HCT116 (cell line): ENCODE measurements around the gene ACSM6.

Experiments
- ELF1 ChIP-seq: IDR thresholded peaks from 2 replicates; pipeline ENCODE4 v1.6.1; 2012; ENCODE audit warnings: low read depth, borderline replicate concordance
- EZH2 ChIP-seq: fragments of 200-600 bp; sonication (generic); IDR thresholded peaks from 2 replicates; pipeline ENCODE4 v1.6.1; 2017; ENCODE audit warnings: antibody characterized with exemption, mixed run types
- POLR2A ChIP-seq: IDR thresholded peaks from 2 replicates; pipeline ENCODE4 v1.7.0; 2011; ENCODE audit warnings: borderline replicate concordance; ENCODE audit not compliant: insufficient read depth, insufficient read length; ENCODE audit errors: extremely low read depth
- POLR2AphosphoS5 ChIP-seq: IDR thresholded peaks from 2 replicates; pipeline ENCODE4 v1.6.1; 2011; ENCODE audit warnings: mild to moderate bottlenecking, low read depth, low read length, moderate library complexity
- SP1 ChIP-seq: IDR thresholded peaks from 2 replicates; pipeline ENCODE4 v1.6.1; 2012; ENCODE audit warnings: low read depth
- TF ChIP-seq, protein P1 (sequence below), 3 experiments: fragments of 200-600 bp in 1 of 3; sonication (generic) in 1 of 3; IDR thresholded peaks in 2 of 3; conservative IDR thresholded peaks in 1 of 3; 2 replicates each; pipeline ENCODE4 v1.5.1; 2012 to 2017; ENCODE audit warnings: low read depth in 2 of 3, low read length in 2 of 3, antibody characterized with exemption in 1 of 3, borderline replicate concordance in 1 of 3, control low read depth in 1 of 3, mild to moderate bottlenecking in 1 of 3, mixed read lengths in 1 of 3, mixed run types in 1 of 3, moderate library complexity in 1 of 3; ENCODE audit not compliant: insufficient read depth in 1 of 3
- TF ChIP-seq, protein P2 (sequence below): IDR thresholded peaks from 2 replicates; pipeline ENCODE4 v1.6.1; 2012; ENCODE audit warnings: low read depth
- TF ChIP-seq, protein P3 (sequence below): IDR thresholded peaks from 2 replicates; pipeline ENCODE4 v1.6.1; 2012

DNA sequence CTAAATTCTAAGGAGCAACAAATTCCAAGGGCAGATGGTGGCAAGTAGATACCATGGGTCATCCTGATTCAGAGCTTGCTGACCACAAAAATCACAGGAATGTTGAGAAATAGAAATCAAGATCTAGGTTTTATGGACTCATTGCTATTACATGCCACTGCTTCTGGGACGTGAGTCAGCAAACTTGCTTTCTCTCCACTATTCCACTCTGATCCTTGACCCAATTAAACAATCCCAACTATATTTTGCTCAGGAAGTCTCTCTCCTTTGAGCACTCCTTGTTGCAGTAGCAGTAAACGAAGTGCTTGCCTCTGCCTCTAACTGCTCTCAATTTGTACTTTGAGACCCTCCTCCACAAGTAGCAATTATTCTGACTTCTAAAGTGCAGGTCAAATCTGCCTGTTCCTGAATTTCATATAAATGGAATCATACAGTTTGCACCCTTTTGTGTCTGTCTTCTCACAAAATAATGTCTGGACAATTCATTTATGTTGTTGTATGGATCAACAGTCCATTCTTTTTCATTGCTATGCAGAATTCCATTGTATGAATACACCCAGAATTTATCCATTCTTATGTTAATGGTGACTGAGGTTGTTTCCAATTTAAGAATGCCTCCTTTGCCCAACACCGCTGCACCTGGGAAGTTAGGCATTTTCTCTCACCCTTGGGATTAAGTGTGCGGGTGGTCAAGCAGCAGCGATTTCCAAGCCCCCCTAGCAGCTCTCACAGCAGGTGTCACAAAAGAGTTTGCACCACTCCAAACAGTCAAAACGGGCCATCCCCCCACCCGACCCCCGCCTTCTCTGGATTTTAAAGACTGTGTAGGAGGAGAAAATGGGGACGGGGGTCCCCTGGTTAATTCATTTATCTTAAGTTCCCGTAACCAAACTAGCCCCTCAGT, 35.9 kb downstream of the ACSM6 start:
- TF ChIP-seq POLR2A: no peak
- TF ChIP-seq, protein P1, sequence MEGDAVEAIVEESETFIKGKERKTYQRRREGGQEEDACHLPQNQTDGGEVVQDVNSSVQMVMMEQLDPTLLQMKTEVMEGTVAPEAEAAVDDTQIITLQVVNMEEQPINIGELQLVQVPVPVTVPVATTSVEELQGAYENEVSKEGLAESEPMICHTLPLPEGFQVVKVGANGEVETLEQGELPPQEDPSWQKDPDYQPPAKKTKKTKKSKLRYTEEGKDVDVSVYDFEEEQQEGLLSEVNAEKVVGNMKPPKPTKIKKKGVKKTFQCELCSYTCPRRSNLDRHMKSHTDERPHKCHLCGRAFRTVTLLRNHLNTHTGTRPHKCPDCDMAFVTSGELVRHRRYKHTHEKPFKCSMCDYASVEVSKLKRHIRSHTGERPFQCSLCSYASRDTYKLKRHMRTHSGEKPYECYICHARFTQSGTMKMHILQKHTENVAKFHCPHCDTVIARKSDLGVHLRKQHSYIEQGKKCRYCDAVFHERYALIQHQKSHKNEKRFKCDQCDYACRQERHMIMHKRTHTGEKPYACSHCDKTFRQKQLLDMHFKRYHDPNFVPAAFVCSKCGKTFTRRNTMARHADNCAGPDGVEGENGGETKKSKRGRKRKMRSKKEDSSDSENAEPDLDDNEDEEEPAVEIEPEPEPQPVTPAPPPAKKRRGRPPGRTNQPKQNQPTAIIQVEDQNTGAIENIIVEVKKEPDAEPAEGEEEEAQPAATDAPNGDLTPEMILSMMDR (IDR thresholded peaks at IDR 0.05 in 2 of 3, conservative IDR thresholded peaks at IDR 0.05 in 1 of 3; ENCODE audit: borderline replicate concordance in 1 of 3, insufficient read depth in 1 of 3, low read depth in 2 of 3, low read length in 2 of 3): no peak
- peak; percentile 58 for TF ChIP-seq SP1
- TF ChIP-seq EZH2: no peak
- TF ChIP-seq, protein P2, sequence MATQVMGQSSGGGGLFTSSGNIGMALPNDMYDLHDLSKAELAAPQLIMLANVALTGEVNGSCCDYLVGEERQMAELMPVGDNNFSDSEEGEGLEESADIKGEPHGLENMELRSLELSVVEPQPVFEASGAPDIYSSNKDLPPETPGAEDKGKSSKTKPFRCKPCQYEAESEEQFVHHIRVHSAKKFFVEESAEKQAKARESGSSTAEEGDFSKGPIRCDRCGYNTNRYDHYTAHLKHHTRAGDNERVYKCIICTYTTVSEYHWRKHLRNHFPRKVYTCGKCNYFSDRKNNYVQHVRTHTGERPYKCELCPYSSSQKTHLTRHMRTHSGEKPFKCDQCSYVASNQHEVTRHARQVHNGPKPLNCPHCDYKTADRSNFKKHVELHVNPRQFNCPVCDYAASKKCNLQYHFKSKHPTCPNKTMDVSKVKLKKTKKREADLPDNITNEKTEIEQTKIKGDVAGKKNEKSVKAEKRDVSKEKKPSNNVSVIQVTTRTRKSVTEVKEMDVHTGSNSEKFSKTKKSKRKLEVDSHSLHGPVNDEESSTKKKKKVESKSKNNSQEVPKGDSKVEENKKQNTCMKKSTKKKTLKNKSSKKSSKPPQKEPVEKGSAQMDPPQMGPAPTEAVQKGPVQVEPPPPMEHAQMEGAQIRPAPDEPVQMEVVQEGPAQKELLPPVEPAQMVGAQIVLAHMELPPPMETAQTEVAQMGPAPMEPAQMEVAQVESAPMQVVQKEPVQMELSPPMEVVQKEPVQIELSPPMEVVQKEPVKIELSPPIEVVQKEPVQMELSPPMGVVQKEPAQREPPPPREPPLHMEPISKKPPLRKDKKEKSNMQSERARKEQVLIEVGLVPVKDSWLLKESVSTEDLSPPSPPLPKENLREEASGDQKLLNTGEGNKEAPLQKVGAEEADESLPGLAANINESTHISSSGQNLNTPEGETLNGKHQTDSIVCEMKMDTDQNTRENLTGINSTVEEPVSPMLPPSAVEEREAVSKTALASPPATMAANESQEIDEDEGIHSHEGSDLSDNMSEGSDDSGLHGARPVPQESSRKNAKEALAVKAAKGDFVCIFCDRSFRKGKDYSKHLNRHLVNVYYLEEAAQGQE: no peak
- no peak for TF ChIP-seq POLR2AphosphoS5
- TF ChIP-seq ELF1: no peak
- TF ChIP-seq, protein P3, sequence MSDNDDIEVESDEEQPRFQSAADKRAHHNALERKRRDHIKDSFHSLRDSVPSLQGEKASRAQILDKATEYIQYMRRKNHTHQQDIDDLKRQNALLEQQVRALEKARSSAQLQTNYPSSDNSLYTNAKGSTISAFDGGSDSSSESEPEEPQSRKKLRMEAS: peak; percentile 32; the same call in 1 of the 2 replicates
